K562 (cell line): ENCODE data around the gene BASP1. TPM values are rescaled to one million over a fixed set of nuclear protein-coding genes. Genes with fewer than 3 reads are reported as not detected.

Experiments
- ATAC-seq: fragments of 200-7000 bp; cut with Tn5 transposase; 3 replicates; pipeline ENCODE4 v1.9.1; 2020; ENCODE audit warnings: moderate library complexity
- BruUV-seq: library from RNA; stranded (reverse); fragments of 400-500 nt; replicated peaks from 2 replicates; lab custom pipeline; 2021; lab: Mats Ljungman, UMichigan
- CTCF ChIA-PET: fragments of 300-600 bp; formaldehyde crosslinking; extraction: SDS; loops from one replicate; lab custom pipeline; 2021; ENCODE audit warnings: low intra/inter-chr PET ratio; lab: Yijun Ruan, JAX
- POLR2A ChIA-PET: fragments of 300-600, 350-650 bp; sonication (Branson Sonifier 250); formaldehyde crosslinking; extraction: SDS; loops from one replicate; lab custom pipeline; 2021; ENCODE audit warnings: antibody characterized with exemption, inconsistent platforms; lab: Yijun Ruan, JAX
- DNase-seq, 4 experiments: peaks; one replicate each; pipeline versions ENCODE4 v3.0.0 to v3.0.0-alpha.2; 2011 to 2018; ENCODE audit warnings: low spot score in 3 of 4, mixed read lengths in 3 of 4; ENCODE audit errors: extremely low read depth in 1 of 4
- FAIRE-seq: peaks from 2 replicates; lab custom pipeline; 2011; peaks lifted over from hg19 to GRCh38; lab: Jason Lieb, UNC
- H2AFZ ChIP-seq: 2 replicates; pipeline ENCODE4 v1.6.0; 2011; ENCODE audit warnings: low read depth, low read length, control low read depth, inconsistent platforms
- H3K27ac ChIP-seq: fragments of 200-600 bp; 3 replicates; pipeline ENCODE4 v1.8.0; 2011; ENCODE audit warnings: low read depth, mild to moderate bottlenecking, control low read depth, inconsistent platforms, low read length, moderate library complexity, mixed read lengths; ENCODE audit errors: extremely low read depth
- H3K27me3 ChIP-seq, 2 experiments: fragments of 300-600 bp in 1 of 2; 2 replicates in 1 of 2; 3 replicates in 1 of 2; pipeline versions ENCODE4 v1.6.0 to v1.8.0; 2011; ENCODE audit warnings: inconsistent platforms in 2 of 2, low read length in 2 of 2, mild to moderate bottlenecking in 1 of 2, mixed read lengths in 1 of 2, moderate library complexity in 1 of 2; ENCODE audit not compliant: control insufficient read depth in 2 of 2, insufficient read depth in 2 of 2
- H3K36me3 ChIP-seq: fragments of 300-600 bp; 3 replicates; pipeline ENCODE4 v1.8.0; 2011; ENCODE audit warnings: mild to moderate bottlenecking, low read length, inconsistent platforms; ENCODE audit not compliant: control insufficient read depth, insufficient read depth
- H3K4me1 ChIP-seq, 2 experiments: fragments of 200-600 bp in 1 of 2; replicated peaks in 1 of 2; 2 replicates in 1 of 2; 3 replicates in 1 of 2; pipeline versions ENCODE4 v1.5.1 to v1.8.0; 2011; ENCODE audit warnings: inconsistent platforms in 2 of 2, low read length in 2 of 2, mild to moderate bottlenecking in 1 of 2, mixed read lengths in 1 of 2, moderate library complexity in 1 of 2; ENCODE audit not compliant: control insufficient read depth in 2 of 2, insufficient read depth in 2 of 2
- H3K4me2 ChIP-seq: 2 replicates; pipeline ENCODE4 v1.6.1; 2011; ENCODE audit warnings: low read length, control low read depth, inconsistent platforms, mixed read lengths; ENCODE audit not compliant: insufficient read depth
- H3K4me3 ChIP-seq: fragments of 200-600 bp; sonication (generic), shearing (Covaris generic); 2 replicates; pipeline ENCODE4 v1.5.1; 2016; ENCODE audit warnings: control low read depth, inconsistent platforms
- H3K79me2 ChIP-seq: fragments of 200-600 bp; 3 replicates; pipeline ENCODE4 v1.8.0; 2011; ENCODE audit warnings: low read length, inconsistent platforms; ENCODE audit not compliant: control insufficient read depth, insufficient read depth
- H3K9ac ChIP-seq, 2 experiments: 2 replicates each; pipeline versions ENCODE4 v1.6.0 to v1.6.1; 2011; ENCODE audit warnings: low read depth in 2 of 2, low read length in 2 of 2, control low read depth in 1 of 2, inconsistent platforms in 1 of 2, mild to moderate bottlenecking in 1 of 2, mixed read lengths in 1 of 2; ENCODE audit not compliant: insufficient read depth in 1 of 2
- H3K9me1 ChIP-seq: one replicate; pipeline ENCODE4 v1.6.0; 2011; ENCODE audit warnings: inconsistent platforms, mild to moderate bottlenecking, low read length, moderate library complexity; ENCODE audit not compliant: control insufficient read depth, insufficient read depth
- H3K9me3 ChIP-seq: replicated peaks from 2 replicates; pipeline ENCODE4 v1.5.1; 2011; ENCODE audit warnings: low read depth, low read length, inconsistent platforms; ENCODE audit not compliant: control insufficient read depth, insufficient read depth
- H4K20me1 ChIP-seq: replicated peaks from 2 replicates; pipeline ENCODE4 v1.6.1; 2011; ENCODE audit warnings: low read length, inconsistent platforms, mixed read lengths; ENCODE audit not compliant: control insufficient read depth, insufficient read depth
- FOXA1 ChIP-seq: fragments of 450-650 bp; IDR thresholded peaks from 2 replicates; pipeline ENCODE4 v1.6.1; 2016; ENCODE audit warnings: mild to moderate bottlenecking, borderline replicate concordance
- MEIS2 ChIP-seq: fragments of 450-650 bp; IDR thresholded peaks from 2 replicates; pipeline ENCODE4 v1.6.1; 2014; ENCODE audit warnings: mild to moderate bottlenecking; ENCODE audit not compliant: partially characterized antibody
- MXI1 ChIP-seq: IDR thresholded peaks from 2 replicates; pipeline ENCODE4 v1.6.1; 2011; ENCODE audit warnings: low read depth, mild to moderate bottlenecking, improper control_type of control experiment, low read length
- NFE2 ChIP-seq: IDR thresholded peaks from 2 replicates; pipeline ENCODE4 v1.6.1; 2014; ENCODE audit warnings: antibody characterized with exemption, low read depth
- POLR3G ChIP-seq: IDR thresholded peaks from 2 replicates; pipeline ENCODE4 v1.6.1; 2011; ENCODE audit not compliant: insufficient read length, insufficient replicate concordance; ENCODE audit errors: extremely low read depth
- USF2 ChIP-seq: sonication (generic); formaldehyde crosslinking; IDR thresholded peaks from 2 replicates; pipeline ENCODE4 v1.5.0; 2020; ENCODE audit warnings: missing genetic modification reagents
- ZNF324 ChIP-seq: fragments of 250-450 bp; sonication (Bioruptor Pico); IDR thresholded peaks from 2 replicates; pipeline ENCODE4 v1.4.0; 2020; ENCODE audit warnings: mild to moderate bottlenecking
- WGBS: fragments of 100-300 bp; shearing (Covaris generic); methylation state at CpG from one replicate; pipeline ENCODE4 v1.1.6; 2016; ENCODE audit warnings: low coverage, mixed read lengths; ENCODE audit not compliant: insufficient coverage; ENCODE audit errors: missing lambda C conversion rate; 5-methylcytosine and 5-hydroxymethylcytosine counted together
- in situ Hi-C: fragments of 300-500 bp; cut with MboI; formaldehyde crosslinking; loops from 4 replicates; pipeline ENCODE4 v1.15.0; 2018; ENCODE audit warnings: inconsistent platforms, mixed read lengths
- intact Hi-C: fragments of 100-400 bp; cut with micrococcal nuclease; formaldehyde crosslinking; loops from 2 replicates; pipeline ENCODE4 v1.14.2; 2022
- polyA plus RNA-seq, 8 experiments: library from polyadenylated mRNA; depleted of rRNA in 4 of 8; stranded (reverse) in 5 of 8; unstranded in 3 of 8; fragments of >200 nt; fragmentation: Nextera tagmentation in 2 of 8; fragmentation: Illumina TruSeq in 1 of 8; extraction: Ambion mirVana in 2 of 8; extraction: Trizol in 1 of 8; gene quantifications; 2 replicates each; pipeline versions ENCODE4 v1.2.1 to v1.2.3, GENCODE V29; 2011 to 2014; ENCODE audit warnings: inconsistent platforms in 1 of 8, missing spikeins in 1 of 8
- total RNA-seq, 7 experiments: library from RNA; depleted of rRNA in 6 of 7; stranded (reverse); fragments of >200 nt in 6 of 7; fragmentation: Illumina TruSeq in 2 of 7; extraction: Trizol in 2 of 7; gene quantifications; 2 replicates each; pipeline versions ENCODE4 v1.2.1 to v1.2.3, GENCODE V29; 2011 to 2021; ENCODE audit warnings: low replicate concordance in 1 of 7
- TF ChIP-seq, protein P1 (sequence below), 2 experiments: fragments of 450-650 bp; IDR thresholded peaks; 2 replicates each; pipeline ENCODE4 v1.6.1; 2018; ENCODE audit warnings: mild to moderate bottlenecking in 2 of 2, low read depth in 1 of 2; ENCODE audit not compliant: partially characterized antibody in 2 of 2

Gene BASP1
- total and polyA plus RNA-seq, 9 of the 15 experiments (the other 6 are each of a cell fraction or from before 2014, with no cell fraction given) = 0.22 TPM; not detected in 8

GRCh38 chr5:17252543-17252942 lies 35.1 kb downstream of the BASP1 start:
- no peak for FAIRE-seq
- no peak overlapping the region for H2AFZ ChIP-seq
- DNase-seq = no peak
- no peaks in the 10 kb centered on the region for H3K36me3 ChIP-seq
- 6% methylated on average over 1 of the region's 1 CpG for WGBS
- no peak overlapping the region for H3K4me2 ChIP-seq
- BruUV-seq = no TSS peak
- H3K27me3 ChIP-seq = no peaks in the 10 kb centered on the region; a peak in 1 of 5 replicates
- H3K9me3 ChIP-seq = no peaks in the 10 kb centered on the region
- no peaks in the 10 kb centered on the region for H3K9me1 ChIP-seq
- H4K20me1 ChIP-seq = no peaks in the 10 kb centered on the region
- in situ Hi-C loops = no loop called here
- no peak overlapping the region for H3K4me3 ChIP-seq
- no peak for ATAC-seq
- H3K9ac ChIP-seq = no peak overlapping the region
- POLR2A ChIA-PET = interaction anchor here (0.9 kb wide), 1 partner anchor 17 kb away, joined by 3 read pairs; no protein-coding TSS in a partner anchor
- no peaks in the 10 kb centered on the region for H3K4me1 ChIP-seq
- intact Hi-C loops = no loop called here
- H3K27ac ChIP-seq = no peak overlapping the region
- CTCF ChIA-PET = no interaction called here
- TF ChIP-seq USF2 (CRISPR knock-in tag) = no peak
- TF ChIP-seq, protein P1, sequence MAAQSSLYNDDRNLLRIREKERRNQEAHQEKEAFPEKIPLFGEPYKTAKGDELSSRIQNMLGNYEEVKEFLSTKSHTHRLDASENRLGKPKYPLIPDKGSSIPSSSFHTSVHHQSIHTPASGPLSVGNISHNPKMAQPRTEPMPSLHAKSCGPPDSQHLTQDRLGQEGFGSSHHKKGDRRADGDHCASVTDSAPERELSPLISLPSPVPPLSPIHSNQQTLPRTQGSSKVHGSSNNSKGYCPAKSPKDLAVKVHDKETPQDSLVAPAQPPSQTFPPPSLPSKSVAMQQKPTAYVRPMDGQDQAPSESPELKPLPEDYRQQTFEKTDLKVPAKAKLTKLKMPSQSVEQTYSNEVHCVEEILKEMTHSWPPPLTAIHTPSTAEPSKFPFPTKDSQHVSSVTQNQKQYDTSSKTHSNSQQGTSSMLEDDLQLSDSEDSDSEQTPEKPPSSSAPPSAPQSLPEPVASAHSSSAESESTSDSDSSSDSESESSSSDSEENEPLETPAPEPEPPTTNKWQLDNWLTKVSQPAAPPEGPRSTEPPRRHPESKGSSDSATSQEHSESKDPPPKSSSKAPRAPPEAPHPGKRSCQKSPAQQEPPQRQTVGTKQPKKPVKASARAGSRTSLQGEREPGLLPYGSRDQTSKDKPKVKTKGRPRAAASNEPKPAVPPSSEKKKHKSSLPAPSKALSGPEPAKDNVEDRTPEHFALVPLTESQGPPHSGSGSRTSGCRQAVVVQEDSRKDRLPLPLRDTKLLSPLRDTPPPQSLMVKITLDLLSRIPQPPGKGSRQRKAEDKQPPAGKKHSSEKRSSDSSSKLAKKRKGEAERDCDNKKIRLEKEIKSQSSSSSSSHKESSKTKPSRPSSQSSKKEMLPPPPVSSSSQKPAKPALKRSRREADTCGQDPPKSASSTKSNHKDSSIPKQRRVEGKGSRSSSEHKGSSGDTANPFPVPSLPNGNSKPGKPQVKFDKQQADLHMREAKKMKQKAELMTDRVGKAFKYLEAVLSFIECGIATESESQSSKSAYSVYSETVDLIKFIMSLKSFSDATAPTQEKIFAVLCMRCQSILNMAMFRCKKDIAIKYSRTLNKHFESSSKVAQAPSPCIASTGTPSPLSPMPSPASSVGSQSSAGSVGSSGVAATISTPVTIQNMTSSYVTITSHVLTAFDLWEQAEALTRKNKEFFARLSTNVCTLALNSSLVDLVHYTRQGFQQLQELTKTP (IDR thresholded peaks at IDR 0.05; ENCODE audit: low read depth in 1 of 2, partially characterized antibody in 2 of 2) = no peak
- no peak for TF ChIP-seq ZNF324
- TF ChIP-seq POLR3G = no peak
- TF ChIP-seq NFE2 = no peak
- no peak for TF ChIP-seq MEIS2
- TF ChIP-seq MXI1 = no peak
- TF ChIP-seq FOXA1 = no peak
- no peaks in the 10 kb centered on the region for H3K79me2 ChIP-seq
